GM18505 (cell line): ENCODE measurements around the gene TUBB.
"Not testable (repeated sequence)": the region's sequence is repeated elsewhere in the genome, so short reads cannot be mapped to it uniquely, and the experiment has no call there.

Experiments
- ATAC-seq: cut with Tn5 transposase; IDR thresholded peaks from one replicate; pipeline ENCODE4 v1.9.1; 2021; ENCODE audit not compliant: unreplicated experiment
- POLR2A ChIP-seq: IDR thresholded peaks from 4 replicates; pipeline ENCODE4 v1.6.1; 2011; ENCODE audit warnings: borderline replicate concordance; ENCODE audit not compliant: insufficient read depth, insufficient read length; ENCODE audit errors: extremely low read depth

Gene TUBB

GRCh38 chr6:30760549-30760948 is 40.4 kb downstream of the TUBB start:
- no peak for ATAC-seq
- TF ChIP-seq POLR2A = no peak

GRCh38 chr6:30761791-30762429 is 41.8 kb downstream of the TUBB start:
- ATAC-seq = no peak
- TF ChIP-seq POLR2A = no peak

GRCh38 chr6:30763155-30763617 is 43.0 kb downstream of the TUBB start:
- no peak for ATAC-seq
- no peak for TF ChIP-seq POLR2A

GRCh38 chr6:30763618-30764489 is 43.7 kb downstream of the TUBB start:
- TF ChIP-seq POLR2A = no peak
- no peak for ATAC-seq

GRCh38 chr6:30764490-30765043 is 44.4 kb downstream of the TUBB start:
- not testable (repeated sequence) for ATAC-seq

GRCh38 chr6:30765495-30765894 is 45.3 kb downstream of the TUBB start:
- ATAC-seq = not testable (repeated sequence)

GRCh38 chr6:30766461-30767157 is 46.5 kb downstream of the TUBB start:
- no peak for ATAC-seq
- TF ChIP-seq POLR2A = no peak

GRCh38 chr6:30767158-30767943 is 47.2 kb downstream of the TUBB start:
- ATAC-seq = no peak
- TF ChIP-seq POLR2A = no peak

- TF ChIP-seq POLR2A = no peak
Measured at GRCh38 chr6:30767944-30768301, 47.8 kb downstream of the TUBB start.

GRCh38 chr6:30768634-30769087 is 48.5 kb downstream of the TUBB start:
- ATAC-seq = no peak
- no peak for TF ChIP-seq POLR2A

More at GRCh38 chr6:30767944-30768301, 47.8 kb downstream of the TUBB start:
- no peak for ATAC-seq

- no peak for TF ChIP-seq POLR2A
- ATAC-seq = no peak
Measured at GRCh38 chr6:30769088-30769852, 49.1 kb downstream of the TUBB start.

GRCh38 chr6:30769853-30770524 is 49.8 kb downstream of the TUBB start:
- no peak for ATAC-seq
- TF ChIP-seq POLR2A = no peak
